ENCODE measurements around the gene NENF. TPM values are rescaled to one million over a fixed set of nuclear protein-coding genes. Genes with fewer than 3 reads are reported as not detected.

The NENF gene
- 66.6 and 72.0 TPM in 2 replicates for total RNA-seq

DNA sequence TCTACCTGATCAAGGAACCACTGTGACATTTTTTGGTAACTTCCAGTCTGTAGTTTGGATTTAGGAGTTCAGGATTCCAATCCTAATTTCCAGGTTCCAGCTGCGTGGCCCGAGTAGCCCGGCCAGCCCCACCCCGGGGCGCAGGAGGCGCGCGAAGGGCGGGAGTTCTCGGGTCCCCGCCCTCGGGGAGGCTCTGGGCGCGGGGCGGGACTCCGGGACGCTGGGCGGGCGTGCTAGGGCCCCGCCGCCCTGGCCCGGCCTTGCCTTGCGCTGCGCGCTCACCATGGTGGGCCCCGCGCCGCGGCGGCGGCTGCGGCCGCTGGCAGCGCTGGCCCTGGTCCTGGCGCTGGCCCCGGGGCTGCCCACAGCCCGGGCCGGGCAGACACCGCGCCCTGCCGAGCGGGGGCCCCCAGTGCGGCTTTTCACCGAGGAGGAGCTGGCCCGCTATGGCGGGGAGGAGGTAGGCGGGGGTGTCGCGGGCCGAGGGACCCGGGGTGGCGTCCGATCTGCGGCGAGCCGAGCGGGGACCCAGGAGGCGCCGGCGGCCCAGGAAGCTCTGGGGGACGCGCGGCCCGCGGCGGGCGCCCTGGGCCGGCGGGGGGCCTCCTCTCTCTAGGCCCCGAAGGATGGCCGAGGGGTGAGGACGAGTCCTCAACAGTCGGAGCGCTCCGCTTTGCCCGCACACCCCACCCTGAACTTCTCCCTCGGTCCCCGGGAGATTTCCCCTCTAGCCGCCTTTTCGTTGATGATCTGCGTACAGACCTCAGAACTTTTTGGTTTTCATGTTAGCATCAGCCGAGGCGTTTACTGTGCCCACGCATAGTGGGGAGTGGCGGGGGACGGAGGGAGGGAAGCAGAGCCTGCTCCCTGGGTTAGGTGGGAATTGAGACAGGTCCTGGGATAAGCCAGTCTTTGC is at the start of gene NENF:
Gene NENF, plus strand, starts transcription at position 260 of the 916 bp plus-strand sequence. Its CDS starts 24 bp downstream, at position 284.

DNA sequence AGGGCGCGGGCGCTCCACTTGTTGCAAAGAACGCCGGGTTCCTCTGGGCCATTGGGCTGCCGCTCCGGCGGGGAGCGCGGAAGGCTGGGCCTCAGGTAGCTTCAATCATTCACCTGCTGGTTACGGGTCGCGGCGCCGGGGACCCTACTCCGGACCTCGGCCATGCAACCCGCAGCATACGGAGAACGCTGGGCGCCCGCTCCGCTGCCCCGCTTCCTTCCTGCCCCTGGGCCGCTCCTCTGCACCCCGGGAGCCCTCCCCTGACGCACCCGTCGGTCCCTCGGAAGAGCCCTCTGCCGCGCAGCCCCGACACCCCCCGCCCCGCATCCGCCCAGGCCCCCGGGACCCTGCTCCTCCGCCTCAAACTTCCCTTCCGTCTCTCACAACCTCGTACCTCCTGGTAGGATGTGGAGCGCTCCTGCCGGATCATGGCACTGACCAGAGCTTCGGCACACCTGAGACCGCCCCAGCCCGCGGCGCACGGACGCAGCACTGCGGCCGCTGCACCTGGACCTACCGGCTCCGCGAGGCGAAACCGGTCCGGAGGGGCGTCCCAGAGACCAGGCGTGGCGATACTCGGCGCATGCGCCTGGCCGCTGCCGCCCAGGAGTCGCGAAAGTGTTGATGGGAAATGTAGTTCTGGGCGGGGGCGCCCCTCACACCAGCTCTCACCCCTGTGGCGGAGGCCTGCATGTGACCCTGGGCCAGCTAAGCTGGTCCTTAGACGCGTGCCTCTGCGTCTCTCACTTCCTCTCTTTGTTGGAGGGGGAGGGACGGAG is 18.2 kb upstream of the NENF start, which contains the start of gene PACC1:
Gene PACC1, minus strand, starts transcription at position 559 of the 779 bp plus-strand sequence. Its CDS starts 129 bp downstream, at position 430.

Other genes with a start within 250 kb of the NENF start
- gene PPP2R5A, start 147.5 kb upstream of the NENF start, total RNA-seq: 16.5 and 29.4 TPM in 2 replicates
- 17.3 and 18.0 TPM in 2 replicates for gene PACC1, start 18.0 kb upstream of the NENF start, total RNA-seq
- 9.0 and 13.2 TPM in 2 replicates for gene ATF3, start 175.8 kb downstream of the NENF start, total RNA-seq

Measured in mesangial cell (primary cell).